Endothelial cell of umbilical vein (primary cell): ENCODE data around the gene PTGS1. TPM values are rescaled to one million over a fixed set of nuclear protein-coding genes. Genes with fewer than 3 reads are reported as not detected.

Source experiments
- BruUV-seq: library from RNA; stranded (reverse); fragments of 400-500 nt; replicated peaks from 2 replicates; lab custom pipeline; 2021; lab: Mats Ljungman, UMichigan
- CTCF ChIA-PET: fragments of 300-600, 350-600 bp; sonication (Branson Sonifier 250); formaldehyde crosslinking; loops from one replicate; lab custom pipeline; 2021; ENCODE audit warnings: antibody characterized with exemption, inconsistent platforms; lab: Charles Lee
- POLR2A ChIA-PET: fragments of 300-600, 350-600 bp; sonication (Branson Sonifier 250); formaldehyde crosslinking; loops from one replicate; lab custom pipeline; 2021; ENCODE audit warnings: antibody characterized with exemption, inconsistent platforms; lab: Charles Lee
- DNase-seq: peaks from one replicate; pipeline ENCODE4 v3.0.0-alpha.2; 2011; ENCODE audit warnings: low read depth, low spot score
- FAIRE-seq: peaks from 2 replicates; lab custom pipeline; 2011; peaks lifted over from hg19 to GRCh38; lab: Jason Lieb, UNC
- H2AFZ ChIP-seq: 2 replicates; pipeline ENCODE4 v1.6.0; 2012; ENCODE audit warnings: low read depth, low read length, control low read depth, inconsistent platforms
- H3K27ac ChIP-seq: 2 replicates; pipeline ENCODE4 v1.5.1; 2011; ENCODE audit warnings: low read depth, mild to moderate bottlenecking, control low read depth, low read length, moderate library complexity; ENCODE audit not compliant: insufficient read depth
- H3K27me3 ChIP-seq, 2 experiments: 2 replicates each; pipeline versions ENCODE4 v1.6.0 to v1.6.1; 2011; ENCODE audit warnings: low read length in 2 of 2, mixed read lengths in 1 of 2; ENCODE audit not compliant: control insufficient read depth in 2 of 2, insufficient read depth in 2 of 2
- H3K36me3 ChIP-seq, 2 experiments: 2 replicates in 1 of 2; 3 replicates in 1 of 2; pipeline ENCODE4 v1.5.1; 2011; ENCODE audit warnings: low read length in 2 of 2, mild to moderate bottlenecking in 1 of 2, moderate library complexity in 1 of 2; ENCODE audit not compliant: control insufficient read depth in 2 of 2, insufficient read depth in 2 of 2; ENCODE audit errors: extremely low read depth in 1 of 2
- H3K4me1 ChIP-seq: 3 replicates; pipeline ENCODE4 v1.5.1; 2011; ENCODE audit warnings: mild to moderate bottlenecking, low read length; ENCODE audit not compliant: control insufficient read depth, insufficient read depth; ENCODE audit errors: extremely low read depth
- H3K4me2 ChIP-seq: 2 replicates; pipeline ENCODE4 v1.6.1; 2011; ENCODE audit warnings: low read length, control low read depth, mixed read lengths; ENCODE audit not compliant: insufficient read depth
- H3K4me3 ChIP-seq, 3 experiments: fragments of 200-600 bp in 1 of 3; sonication (generic), shearing (Covaris generic) in 1 of 3; replicated peaks in 1 of 3; 2 replicates each; pipeline ENCODE4 v1.5.1; 2011 to 2016; ENCODE audit warnings: control low read depth in 3 of 3, low read length in 3 of 3, mild to moderate bottlenecking in 2 of 3, inconsistent platforms in 1 of 3, low read depth in 1 of 3, moderate library complexity in 1 of 3; ENCODE audit not compliant: insufficient read depth in 1 of 3
- H3K79me2 ChIP-seq: 2 replicates; pipeline ENCODE4 v1.6.0; 2012; ENCODE audit warnings: low read length, inconsistent platforms; ENCODE audit not compliant: control insufficient read depth, insufficient read depth
- H3K9ac ChIP-seq: replicated peaks from 2 replicates; pipeline ENCODE3; 2011; ENCODE audit warnings: low read length, control low read depth; ENCODE audit not compliant: insufficient read depth; ENCODE audit errors: extremely low read depth
- H3K9me1 ChIP-seq: replicated peaks from 3 replicates; pipeline ENCODE4 v1.6.0; 2011; ENCODE audit warnings: mild to moderate bottlenecking, low read length; ENCODE audit not compliant: control insufficient read depth, insufficient read depth; ENCODE audit errors: extremely low read depth
- H3K9me3 ChIP-seq: replicated peaks from 2 replicates; pipeline ENCODE4 v1.5.1; 2012; ENCODE audit warnings: low read length, inconsistent platforms; ENCODE audit not compliant: control insufficient read depth, insufficient read depth
- H4K20me1 ChIP-seq: replicated peaks from 2 replicates; pipeline ENCODE3; 2011; ENCODE audit warnings: mild to moderate bottlenecking, low read length; ENCODE audit not compliant: control insufficient read depth, insufficient read depth; ENCODE audit errors: extremely low read depth
- CTCF ChIP-seq, 2 donors: IDR thresholded peaks; 1 replicate in 1 of 2; 2 replicates in 1 of 2; pipeline ENCODE4 v1.5.1; 2011; ENCODE audit warnings: low read length in 2 of 2, mild to moderate bottlenecking in 2 of 2, moderate library complexity in 2 of 2, control low read depth in 1 of 2, inconsistent platforms in 1 of 2, low read depth in 1 of 2; ENCODE audit not compliant: insufficient read depth in 1 of 2; ENCODE audit errors: extremely low read depth in 1 of 2
- FOS ChIP-seq: IDR thresholded peaks from 2 replicates; pipeline ENCODE4 v1.6.1; 2011; ENCODE audit warnings: mild to moderate bottlenecking, low read length, moderate library complexity, borderline replicate concordance; ENCODE audit not compliant: insufficient read depth
- GATA2 ChIP-seq: IDR thresholded peaks from 2 replicates; pipeline ENCODE4 v1.7.0; 2011; ENCODE audit warnings: low read depth, mild to moderate bottlenecking, moderate library complexity, mixed read lengths, low read length; ENCODE audit not compliant: insufficient read length, insufficient read depth
- JUN ChIP-seq: IDR thresholded peaks from 2 replicates; pipeline ENCODE4 v1.6.1; 2011; ENCODE audit warnings: borderline replicate concordance, low read depth; ENCODE audit not compliant: insufficient read length, insufficient read depth
- MAX ChIP-seq: IDR thresholded peaks from 2 replicates; pipeline ENCODE4 v1.6.1; 2011; ENCODE audit not compliant: insufficient read depth, insufficient read length
- POLR2A ChIP-seq: IDR thresholded peaks from 2 replicates; pipeline ENCODE4 v1.6.1; 2012; ENCODE audit warnings: low read depth, mild to moderate bottlenecking, control low read depth, low read length
- POLR2AphosphoS5 ChIP-seq: IDR thresholded peaks from 2 replicates; pipeline ENCODE4 v1.6.1; 2012; ENCODE audit warnings: low read depth, mild to moderate bottlenecking, control low read depth, low read length, moderate library complexity; ENCODE audit not compliant: insufficient read depth
- dilution Hi-C: fragments of 300-500 bp; cut with MboI; formaldehyde crosslinking; loops from one replicate; pipeline ENCODE4 v1.15.0; 2019; ENCODE audit warnings: low sequenced_read_pairs; ENCODE audit not compliant: extremely low pct_ligation_motif_present
- intact Hi-C: fragments of 100-400 bp; cut with micrococcal nuclease; formaldehyde crosslinking; loops from one replicate; pipeline ENCODE4 v1.10.0; 2022
- polyA plus RNA-seq, 4 experiments: library from polyadenylated mRNA; depleted of rRNA in 3 of 4; stranded (reverse) in 3 of 4; unstranded in 1 of 4; fragments of >200 nt; gene quantifications; 2 replicates each; pipeline versions ENCODE4 v1.2.1 to v1.2.3, GENCODE V29; 2011 to 2012; ENCODE audit warnings: missing spikeins in 1 of 4
- total RNA-seq: library from RNA; stranded (reverse); gene quantifications from 2 replicates; pipeline ENCODE4 v1.2.3, GENCODE V29; 2021

Gene PTGS1
- total and polyA plus RNA-seq, 2 donors (not counting 3 experiments of a cell fraction or from before 2014, with no cell fraction given): 37.6 to 45.2 TPM

GRCh38 chr9:122389195-122389594 lies 18.4 kb downstream of the PTGS1 start:
- H3K36me3 ChIP-seq: no peaks in the 10 kb centered on the region
- H4K20me1 ChIP-seq: no peaks in the 10 kb centered on the region
- H3K27ac ChIP-seq: no peak overlapping the region
- H2AFZ ChIP-seq: no peak overlapping the region
- no peak overlapping the region for H3K4me2 ChIP-seq
- ChIA-PET POLR2A (no interaction called here), CTCF (interaction anchor here (1.1 to 3.5 kb wide), 5 partner anchors 10 to 330 kb away, joined by 3 to 17 read pairs (median 6); no protein-coding TSS in a partner anchor)
- BruUV-seq: no TSS peak
- DNase-seq (no peak), FAIRE-seq (no peak)
- TF ChIP-seq MAX (no peak), POLR2AphosphoS5 (no peak), FOS (no peak), JUN (no peak), GATA2 (no peak), POLR2A (no peak), CTCF (IDR thresholded peaks at IDR 0.05; ENCODE audit: extremely low read depth in 1 of 2, insufficient read depth in 1 of 2, low read depth in 1 of 2, low read length in 2 of 2) (no peak)
- no peaks in the 10 kb centered on the region for H3K79me2 ChIP-seq
- H3K27me3 ChIP-seq: no peaks in the 10 kb centered on the region
- no peaks in the 10 kb centered on the region for H3K9me3 ChIP-seq
- H3K4me3 ChIP-seq: no peak overlapping the region
- peaks cover 11% of the 10 kb centered on the region for H3K4me1 ChIP-seq
- no peak overlapping the region for H3K9ac ChIP-seq
- dilution Hi-C loops (no loop called here), intact Hi-C loops (no loop called here)
- no peaks in the 10 kb centered on the region for H3K9me1 ChIP-seq
